PC-3 (cell line): ENCODE data around the gene DIAPH2.

Source experiments
- CTCF ChIP-seq: fragments of 300-600 bp; sonication (generic); conservative IDR thresholded peaks from 2 replicates; pipeline ENCODE4 v1.5.1; 2017; ENCODE audit warnings: antibody characterized with exemption, low read depth, mild to moderate bottlenecking, low read length
- EZH2phosphoT487 ChIP-seq: fragments of 300-600 bp; sonication (generic); IDR thresholded peaks from 2 replicates; pipeline ENCODE4 v1.6.1; 2018; ENCODE audit warnings: mild to moderate bottlenecking, antibody characterized with exemption, low read length, borderline replicate concordance

- no peak for TF ChIP-seq CTCF
- TF ChIP-seq EZH2phosphoT487: no peak
Observed at GRCh38 chrX:97322401-97322800, 637.8 kb downstream of the DIAPH2 start.
